GM10266 (cell line): ENCODE data around the gene PLA2R1.

Experiments
- DNase-seq: peaks from one replicate; pipeline ENCODE4 v3.0.0; 2012; ENCODE audit errors: extremely low spot score
- CTCF ChIP-seq: IDR thresholded peaks from 2 replicates; pipeline ENCODE4 v1.5.1; 2012; ENCODE audit warnings: mild to moderate bottlenecking, low read depth; ENCODE audit not compliant: control insufficient read depth, insufficient read depth; ENCODE audit errors: missing control alignments

PLA2R1 gene

DNA sequence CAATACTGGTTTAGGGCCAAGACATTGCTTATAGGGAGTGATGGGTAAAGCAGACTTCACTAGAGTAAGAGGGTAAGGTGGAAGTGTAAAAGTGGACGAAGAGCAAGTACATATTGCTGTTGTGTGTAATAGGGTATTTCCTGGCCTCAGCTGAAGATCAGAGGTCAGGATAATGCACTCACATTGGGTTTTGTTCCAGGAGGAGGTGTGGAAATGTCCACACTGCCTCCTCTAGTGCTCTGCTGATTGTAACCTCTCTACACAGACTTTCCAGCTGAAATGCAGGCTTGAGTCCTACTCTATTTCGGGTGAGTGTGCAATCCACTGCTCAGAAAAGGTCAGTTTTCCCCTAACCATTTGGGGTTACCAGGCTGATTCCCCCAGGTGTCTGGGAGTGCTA lies 41.7 kb upstream of the PLA2R1 start:
- no peak for TF ChIP-seq CTCF
- no peak for DNase-seq

DNA sequence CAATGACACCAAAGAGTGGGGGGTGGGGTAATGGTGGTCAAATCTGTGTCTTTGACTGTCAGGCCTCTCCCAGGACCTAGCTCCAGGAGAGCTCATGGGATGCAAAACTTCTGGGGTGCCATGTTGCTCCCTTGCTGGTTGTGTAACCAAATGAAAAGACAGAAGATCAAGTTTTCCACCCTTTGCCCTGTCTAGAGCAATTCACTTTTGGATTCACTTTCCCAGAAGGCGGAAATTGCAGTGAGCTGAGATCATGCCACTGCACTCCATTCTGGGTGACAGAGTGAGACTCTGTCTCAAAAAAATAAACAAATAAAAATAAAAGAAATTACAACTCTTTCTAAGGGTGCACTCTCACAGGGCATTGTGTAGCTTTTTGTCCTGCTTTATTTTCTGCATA lies 34.9 kb upstream of the PLA2R1 start:
- TF ChIP-seq CTCF, result no peak
- no peak for DNase-seq

DNA sequence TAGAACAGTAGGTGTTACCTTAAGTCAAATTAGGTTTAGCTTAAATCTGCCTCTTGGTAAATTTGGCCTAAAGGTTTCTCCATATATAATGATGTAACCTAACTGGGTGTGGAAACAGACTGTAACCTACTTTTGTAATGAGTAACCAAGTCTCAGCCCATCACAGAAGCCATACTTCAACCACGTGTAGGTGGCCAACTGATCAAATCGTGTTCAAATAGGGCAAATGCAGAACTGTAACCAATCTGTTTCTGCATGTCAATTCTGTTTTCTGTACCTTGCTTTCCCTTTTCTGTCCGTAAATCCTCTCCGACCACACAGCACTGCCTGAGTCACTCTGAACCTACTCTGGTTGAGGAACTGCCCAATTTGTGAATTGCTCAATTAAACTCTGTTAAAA lies 34.0 kb upstream of the PLA2R1 start:
- no peak for DNase-seq
- no peak for TF ChIP-seq CTCF

GRCh38 chr2:160092445-160092844 lies 30.0 kb upstream of the PLA2R1 start:
- DNase-seq, result no peak
- TF ChIP-seq CTCF, result no peak

GRCh38 chr2:160091381-160091780 lies 29.0 kb upstream of the PLA2R1 start:
- TF ChIP-seq CTCF, result no peak
- no peak for DNase-seq

DNA sequence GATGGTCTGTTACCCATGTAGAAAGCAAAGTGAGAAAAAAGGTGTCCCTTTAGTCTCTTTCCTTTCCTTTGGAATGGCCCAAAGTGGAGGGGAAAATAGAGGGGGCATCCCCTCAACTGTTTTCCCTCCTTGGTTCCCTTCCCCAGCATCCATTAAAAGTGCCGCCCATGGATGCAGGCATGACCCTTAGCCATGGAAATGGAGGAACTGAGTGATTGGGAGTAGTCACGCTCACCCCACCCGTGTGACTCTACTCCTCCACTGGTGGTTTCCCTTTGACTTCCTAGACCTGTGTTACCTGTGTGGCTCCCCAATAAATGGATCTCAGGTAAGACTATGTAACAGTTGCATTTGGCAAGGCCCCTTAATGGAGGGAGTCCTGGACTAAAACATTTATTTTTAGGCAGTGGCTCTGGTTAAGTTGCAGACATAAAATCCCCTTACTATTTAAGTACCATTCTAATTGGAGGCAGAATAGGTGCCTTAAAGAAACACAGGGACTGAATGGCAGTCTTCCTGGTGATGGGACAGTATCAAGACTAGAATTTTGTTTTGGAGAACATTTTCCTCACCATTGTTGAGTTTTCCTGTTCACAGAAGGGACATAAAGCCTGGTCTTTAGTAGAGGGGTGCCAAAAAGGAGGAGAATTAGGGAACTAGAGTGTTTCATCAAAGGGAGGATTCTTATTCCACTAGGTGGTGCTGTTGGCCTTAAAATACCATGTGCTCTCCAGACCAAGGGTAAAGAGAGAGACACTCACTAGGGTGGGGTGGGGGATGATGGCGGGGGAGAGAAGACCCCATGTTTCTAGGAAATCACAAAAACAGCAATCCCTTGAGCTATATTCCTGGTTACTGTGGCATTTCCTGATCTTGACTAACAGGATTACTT lies 25.7 kb upstream of the PLA2R1 start:
- DNase-seq, result no peak

More for the DNA sequence above, 25.7 kb upstream of the PLA2R1 start:
- TF ChIP-seq CTCF, result no peak
